LNCAP (cell line): ENCODE measurements around the gene CDH11.

ENCODE experiments used
- CTCF ChIP-seq: fragments of 450-650 bp; IDR thresholded peaks from 2 replicates; pipeline ENCODE4 v1.5.1; 2017; ENCODE audit warnings: mild to moderate bottlenecking

CDH11 gene

GRCh38 chr16:64990101-64990500 lies 131.8 kb downstream of the CDH11 start:
- no peak for TF ChIP-seq CTCF

- TF ChIP-seq CTCF = no peak
Measured at GRCh38 chr16:64989050-64989449, 132.8 kb downstream of the CDH11 start.

GRCh38 chr16:64983963-64984362 lies 137.9 kb downstream of the CDH11 start:
- TF ChIP-seq CTCF = peak; percentile 39; the same call in 1 of the 2 replicates

GRCh38 chr16:64983231-64983630 lies 138.6 kb downstream of the CDH11 start:
- no peak for TF ChIP-seq CTCF

- no peak for TF ChIP-seq CTCF
Measured at GRCh38 chr16:64982581-64982980, 139.3 kb downstream of the CDH11 start.

GRCh38 chr16:64981568-64982281 lies 140.1 kb downstream of the CDH11 start:
- TF ChIP-seq CTCF = no peak

GRCh38 chr16:64977206-64977920 lies 144.5 kb downstream of the CDH11 start:
- no peak for TF ChIP-seq CTCF
